Measurements from ENCODE around the gene OTUD5.

The OTUD5 gene

GRCh38 chrX:48937054-48937907, 20.1 kb downstream of the OTUD5 start:
- DNase-seq (ENCODE audit: low spot score), result no peak

- no peak for DNase-seq (ENCODE audit: low spot score)
These were observed 20.9 kb downstream of the OTUD5 start for GRCh38 chrX:48936429-48937053.

- no peak for DNase-seq (ENCODE audit: low spot score)
These were observed 22.1 kb downstream of the OTUD5 start for GRCh38 chrX:48935301-48935670.

- DNase-seq (ENCODE audit: low spot score), result no peak
These were observed 22.7 kb downstream of the OTUD5 start for GRCh38 chrX:48934581-48935300.

- DNase-seq (ENCODE audit: low spot score), result no peak
These were observed 23.6 kb downstream of the OTUD5 start for GRCh38 chrX:48933757-48934156.

- DNase-seq (ENCODE audit: low spot score), result no peak
These were observed 29.5 kb downstream of the OTUD5 start for GRCh38 chrX:48927736-48928382.

- no peak for DNase-seq (ENCODE audit: low spot score)
These were observed 30.3 kb downstream of the OTUD5 start for GRCh38 chrX:48927123-48927522.

- no peak for DNase-seq (ENCODE audit: low spot score)
These were observed 33.1 kb downstream of the OTUD5 start for GRCh38 chrX:48924270-48924669.

- no peak for DNase-seq (ENCODE audit: low spot score)
These were observed 33.6 kb downstream of the OTUD5 start for GRCh38 chrX:48923771-48924170.

GRCh38 chrX:48920718-48921104, 36.7 kb downstream of the OTUD5 start:
- DNase-seq (ENCODE audit: low spot score), result no peak

GRCh38 chrX:48919947-48920717, 37.3 kb downstream of the OTUD5 start:
- no peak for DNase-seq (ENCODE audit: low spot score)

GRCh38 chrX:48919360-48919841, 38.0 kb downstream of the OTUD5 start:
- no peak for DNase-seq (ENCODE audit: low spot score)

GRCh38 chrX:48918643-48919340, 38.6 kb downstream of the OTUD5 start, which contains the start of gene PIM2:
Gene PIM2 (minus strand): TSS chrX:48919024. CDS start chrX:48918834, 190 bp downstream.
- DNase-seq (ENCODE audit: low spot score), result peak; percentile 60

- no peak for DNase-seq (ENCODE audit: low spot score)
These were observed 39.1 kb downstream of the OTUD5 start for GRCh38 chrX:48918301-48918642.

- peak; percentile 82 for DNase-seq (ENCODE audit: low spot score)
These were observed 40.0 kb downstream of the OTUD5 start for GRCh38 chrX:48917139-48918001.

- DNase-seq (ENCODE audit: low spot score), result no peak
These were observed 42.6 kb downstream of the OTUD5 start for GRCh38 chrX:48914593-48915493.

- DNase-seq (ENCODE audit: low spot score), result no peak
These were observed 43.6 kb downstream of the OTUD5 start for GRCh38 chrX:48913605-48914366.

All from kidney capillary endothelial cell (primary cell).